Breast epithelium (tissue), 3 donors: Measurements from ENCODE around the gene MAP3K6.

Source experiments
- POLR2A ChIP-seq: fragments of 450-650 bp; IDR thresholded peaks from one replicate; pipeline ENCODE4 v1.6.1; 2016; ENCODE audit warnings: antibody characterized with exemption, mild to moderate bottlenecking, moderate library complexity
- POLR2AphosphoS5 ChIP-seq, 3 donors: sonication (generic); formaldehyde crosslinking; IDR thresholded peaks; one replicate each; pipeline ENCODE4 v1.6.1; 2017; ENCODE audit warnings: antibody characterized with exemption in 3 of 3
- TF ChIP-seq, protein P1 (sequence below), 3 donors: fragments of 450-650 bp; IDR thresholded peaks; one replicate each; pipeline ENCODE4 v1.5.1; 2016 to 2017; ENCODE audit warnings: antibody characterized with exemption in 3 of 3, mild to moderate bottlenecking in 3 of 3, moderate library complexity in 3 of 3

DNA sequence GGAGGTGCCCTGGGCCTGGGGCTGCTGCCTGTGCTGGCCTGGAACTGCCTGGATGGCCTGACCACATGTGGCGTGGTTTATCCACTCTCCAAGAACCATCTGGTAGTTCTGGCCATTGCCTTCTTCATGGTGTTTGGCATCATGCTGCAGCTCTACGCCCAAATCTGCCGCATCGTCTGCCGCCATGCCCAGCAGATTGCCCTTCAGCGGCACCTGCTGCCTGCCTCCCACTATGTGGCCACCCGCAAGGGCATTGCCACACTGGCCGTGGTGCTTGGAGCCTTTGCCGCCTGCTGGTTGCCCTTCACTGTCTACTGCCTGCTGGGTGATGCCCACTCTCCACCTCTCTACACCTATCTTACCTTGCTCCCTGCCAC, 27.5 kb upstream of the MAP3K6 start:
- no peak for TF ChIP-seq POLR2A
- TF ChIP-seq, protein P1, sequence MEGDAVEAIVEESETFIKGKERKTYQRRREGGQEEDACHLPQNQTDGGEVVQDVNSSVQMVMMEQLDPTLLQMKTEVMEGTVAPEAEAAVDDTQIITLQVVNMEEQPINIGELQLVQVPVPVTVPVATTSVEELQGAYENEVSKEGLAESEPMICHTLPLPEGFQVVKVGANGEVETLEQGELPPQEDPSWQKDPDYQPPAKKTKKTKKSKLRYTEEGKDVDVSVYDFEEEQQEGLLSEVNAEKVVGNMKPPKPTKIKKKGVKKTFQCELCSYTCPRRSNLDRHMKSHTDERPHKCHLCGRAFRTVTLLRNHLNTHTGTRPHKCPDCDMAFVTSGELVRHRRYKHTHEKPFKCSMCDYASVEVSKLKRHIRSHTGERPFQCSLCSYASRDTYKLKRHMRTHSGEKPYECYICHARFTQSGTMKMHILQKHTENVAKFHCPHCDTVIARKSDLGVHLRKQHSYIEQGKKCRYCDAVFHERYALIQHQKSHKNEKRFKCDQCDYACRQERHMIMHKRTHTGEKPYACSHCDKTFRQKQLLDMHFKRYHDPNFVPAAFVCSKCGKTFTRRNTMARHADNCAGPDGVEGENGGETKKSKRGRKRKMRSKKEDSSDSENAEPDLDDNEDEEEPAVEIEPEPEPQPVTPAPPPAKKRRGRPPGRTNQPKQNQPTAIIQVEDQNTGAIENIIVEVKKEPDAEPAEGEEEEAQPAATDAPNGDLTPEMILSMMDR (IDR thresholded peaks at IDR 0.05) = no peak
- TF ChIP-seq POLR2AphosphoS5 (IDR thresholded peaks at IDR 0.05) = no peak
